HG03432 (cell line): Measurements from ENCODE around the gene WIPI1.
"Not testable (repeated sequence)": the region's sequence is repeated elsewhere in the genome, so short reads cannot be mapped to it uniquely, and the experiment has no call there.

Source experiments
- ATAC-seq: cut with Tn5 transposase; IDR thresholded peaks from one replicate; pipeline ENCODE4 v1.9.1; 2021; ENCODE audit warnings: mild to moderate bottlenecking, moderate library complexity; ENCODE audit not compliant: unreplicated experiment

Gene WIPI1

GRCh38 chr17:68420065-68420464 is 37.2 kb downstream of the WIPI1 start:
- ATAC-seq = no peak

- ATAC-seq = no peak
Measured at GRCh38 chr17:68418876-68419275, 38.4 kb downstream of the WIPI1 start.

GRCh38 chr17:68417317-68417716 is 40.0 kb downstream of the WIPI1 start:
- ATAC-seq = no peak

- ATAC-seq = not testable (repeated sequence)
Measured at GRCh38 chr17:68414901-68415300, 42.4 kb downstream of the WIPI1 start.

- not testable (repeated sequence) for ATAC-seq
Measured at GRCh38 chr17:68413597-68414560, 43.4 kb downstream of the WIPI1 start.

GRCh38 chr17:68407656-68408055 is 49.6 kb downstream of the WIPI1 start:
- not testable (repeated sequence) for ATAC-seq

- not testable (repeated sequence) for ATAC-seq
Measured at GRCh38 chr17:68403837-68404236, 53.5 kb downstream of the WIPI1 start.

GRCh38 chr17:68403122-68403521 is 54.2 kb downstream of the WIPI1 start:
- no peak for ATAC-seq

GRCh38 chr17:68401288-68401687 is 56.0 kb downstream of the WIPI1 start:
- no peak for ATAC-seq

GRCh38 chr17:68400404-68400735 is 56.9 kb downstream of the WIPI1 start:
- ATAC-seq = no peak

GRCh38 chr17:68399638-68400403 is 57.5 kb downstream of the WIPI1 start:
- no peak for ATAC-seq

- ATAC-seq = peak; percentile 81
Measured at GRCh38 chr17:68398691-68399637, 58.3 kb downstream of the WIPI1 start.

- ATAC-seq = no peak
Measured at GRCh38 chr17:68397108-68397536, 60.2 kb downstream of the WIPI1 start.

GRCh38 chr17:68396226-68397107 is 60.8 kb downstream of the WIPI1 start:
- ATAC-seq = no peak

- ATAC-seq = no peak
Measured at GRCh38 chr17:68394608-68395331, 62.5 kb downstream of the WIPI1 start.

- ATAC-seq = no peak
Measured at GRCh38 chr17:68391561-68392268, 65.6 kb downstream of the WIPI1 start.

GRCh38 chr17:68390888-68391545 is 66.3 kb downstream of the WIPI1 start:
- ATAC-seq = no peak

GRCh38 chr17:68389041-68389440 is 68.3 kb downstream of the WIPI1 start:
- ATAC-seq = no peak
